Measurements from ENCODE around the gene PRKG1. TPM values are rescaled to one million over a fixed set of nuclear protein-coding genes. Genes with fewer than 3 reads are reported as not detected.

PRKG1 gene
- total RNA-seq, 5 donors from 2014 or later (not counting 1 experiment from before 2014, with no cell fraction given): 0.03 to 0.26 (median 0.19) TPM; not detected in 1

GRCh38 chr10:52318822-52319464 is 1244.7 kb downstream of the PRKG1 start:
- Histone ChIP-seq H3K27me3 (replicated peaks in 1 of 2; ENCODE audit: control insufficient read depth in 2 of 2, extremely low read depth in 1 of 2, insufficient read depth in 2 of 2, low read length in 1 of 2) (peaks cover 8 to 10% of the 10 kb centered on the region in 2 experiments), H3K4me3 (ENCODE audit: control insufficient read depth in 1 of 2, extremely low read depth in 1 of 2, low read length in 1 of 2) (no peak overlapping the region), H3K27ac (ENCODE audit: low read length) (no peak overlapping the region), H3K4me1 (ENCODE audit: control insufficient read depth in 1 of 2, extremely low read depth in 1 of 2, insufficient read depth in 2 of 2, low read length in 2 of 2) (peaks cover 0 to 9% of the 10 kb centered on the region in 2 experiments), H3K36me3 (ENCODE audit: control insufficient read depth in 2 of 2, extremely low read depth in 1 of 2, insufficient read depth in 1 of 2, low read length in 1 of 2) (no peaks in the 10 kb centered on the region), H3K9me3 (no peaks in the 10 kb centered on the region)
- no peak for DNase-seq
- ChIA-PET POLR2A (no interaction called here), CTCF (interaction anchor here in 1 of 2 donors (0.6 kb wide), 1 partner anchor 146 kb away, joined by 3 read pairs; no protein-coding TSS in a partner anchor)
- H3K36me3 Mint-ChIP-seq: no peaks in the 10 kb centered on the region
- no peak overlapping the region for H3K27ac Mint-ChIP-seq
- peaks cover 0 to 2% (median 0%) of the 10 kb centered on the region in 3 donors for H3K9me3 Mint-ChIP-seq
- peaks cover 7 to 11% (median 7%) of the 10 kb centered on the region in 3 donors for H3K4me1 Mint-ChIP-seq
- no peak overlapping the region for H3K4me3 Mint-ChIP-seq
- no CpG with 5 or more reads among the region's 7 CpGs for WGBS (ENCODE audit: insufficient coverage)
- ATAC-seq (replicated peaks in 1 of 4): no peak
- H3K27me3 Mint-ChIP-seq: peaks cover 19 to 25% of the 10 kb centered on the region in 2 donors

GRCh38 chr10:52319926-52320325 is 1245.6 kb downstream of the PRKG1 start:
- Mint-ChIP-seq H3K4me1 (peaks cover 0 to 2% (median under 1%) of the 10 kb centered on the region in 3 donors), H3K36me3 (no peaks in the 10 kb centered on the region), H3K27me3 (peaks cover 10 to 17% of the 10 kb centered on the region in 2 donors), H3K9me3 (peaks cover 0 to 2% (median 0%) of the 10 kb centered on the region in 3 donors), H3K27ac (no peak overlapping the region), H3K4me3 (no peak overlapping the region)
- Histone ChIP-seq H3K27me3 (replicated peaks in 1 of 2; ENCODE audit: control insufficient read depth in 2 of 2, extremely low read depth in 1 of 2, insufficient read depth in 2 of 2, low read length in 1 of 2) (peaks cover 0 to 8% of the 10 kb centered on the region in 2 experiments), H3K9me3 (no peaks in the 10 kb centered on the region), H3K4me3 (ENCODE audit: control insufficient read depth in 1 of 2, extremely low read depth in 1 of 2, low read length in 1 of 2) (no peak overlapping the region), H3K36me3 (ENCODE audit: control insufficient read depth in 2 of 2, extremely low read depth in 1 of 2, insufficient read depth in 1 of 2, low read length in 1 of 2) (no peaks in the 10 kb centered on the region), H3K4me1 (ENCODE audit: control insufficient read depth in 1 of 2, extremely low read depth in 1 of 2, insufficient read depth in 2 of 2, low read length in 2 of 2) (no peaks in the 10 kb centered on the region), H3K27ac (ENCODE audit: low read length) (no peak overlapping the region)
- ChIA-PET POLR2A (no interaction called here), CTCF (no interaction called here)
- no CpG with 5 or more reads among the region's 2 CpGs for WGBS (ENCODE audit: insufficient coverage)
- DNase-seq (no peak), ATAC-seq (replicated peaks in 1 of 4) (no peak)

- Histone ChIP-seq H3K27me3 (replicated peaks in 1 of 2; ENCODE audit: control insufficient read depth in 2 of 2, extremely low read depth in 1 of 2, insufficient read depth in 2 of 2, low read length in 1 of 2) (peaks cover 0 to 2% of the 10 kb centered on the region in 2 experiments), H3K4me1 (ENCODE audit: control insufficient read depth in 1 of 2, extremely low read depth in 1 of 2, insufficient read depth in 2 of 2, low read length in 2 of 2) (no peaks in the 10 kb centered on the region), H3K27ac (ENCODE audit: low read length) (no peak overlapping the region), H3K4me3 (ENCODE audit: control insufficient read depth in 1 of 2, extremely low read depth in 1 of 2, low read length in 1 of 2) (no peak overlapping the region), H3K36me3 (ENCODE audit: control insufficient read depth in 2 of 2, extremely low read depth in 1 of 2, insufficient read depth in 1 of 2, low read length in 1 of 2) (no peaks in the 10 kb centered on the region), H3K9me3 (no peaks in the 10 kb centered on the region)
- DNase-seq (no peak), ATAC-seq (replicated peaks in 1 of 4) (no peak)
- ChIA-PET POLR2A (no interaction called here), CTCF (no interaction called here)
- no CpG with 5 or more reads among the region's 1 CpG for WGBS (ENCODE audit: insufficient coverage)
- Mint-ChIP-seq H3K9me3 (peaks cover 0 to 2% (median 0%) of the 10 kb centered on the region in 3 donors), H3K4me3 (no peak overlapping the region), H3K27me3 (peaks cover 0 to 2% of the 10 kb centered on the region in 2 donors), H3K36me3 (no peaks in the 10 kb centered on the region), H3K4me1 (no peaks in the 10 kb centered on the region), H3K27ac (no peak overlapping the region)
Observed at GRCh38 chr10:52322323-52322722, 1248.0 kb downstream of the PRKG1 start.

- H3K36me3 Mint-ChIP-seq: no peaks in the 10 kb centered on the region
- Histone ChIP-seq H3K27me3 (replicated peaks in 1 of 2; ENCODE audit: control insufficient read depth in 2 of 2, extremely low read depth in 1 of 2, insufficient read depth in 2 of 2, low read length in 1 of 2) (peaks cover 0 to 2% of the 10 kb centered on the region in 2 experiments), H3K4me1 (ENCODE audit: control insufficient read depth in 1 of 2, extremely low read depth in 1 of 2, insufficient read depth in 2 of 2, low read length in 2 of 2) (no peaks in the 10 kb centered on the region), H3K9me3 (no peaks in the 10 kb centered on the region), H3K4me3 (ENCODE audit: control insufficient read depth in 1 of 2, extremely low read depth in 1 of 2, low read length in 1 of 2) (no peak overlapping the region), H3K27ac (ENCODE audit: low read length) (no peak overlapping the region), H3K36me3 (ENCODE audit: control insufficient read depth in 2 of 2, extremely low read depth in 1 of 2, insufficient read depth in 1 of 2, low read length in 1 of 2) (no peaks in the 10 kb centered on the region)
- ChIA-PET POLR2A (no interaction called here), CTCF (no interaction called here)
- no CpG with 5 or more reads among the region's 1 CpG for WGBS (ENCODE audit: insufficient coverage)
- H3K4me3 Mint-ChIP-seq: no peak overlapping the region
- no peaks in the 10 kb centered on the region for H3K27me3 Mint-ChIP-seq
- no peaks in the 10 kb centered on the region for H3K4me1 Mint-ChIP-seq
- peaks cover 0 to 2% (median 0%) of the 10 kb centered on the region in 3 donors for H3K9me3 Mint-ChIP-seq
- H3K27ac Mint-ChIP-seq: no peak overlapping the region
- DNase-seq: no peak
- no peak for ATAC-seq (replicated peaks in 1 of 4)
Observed at GRCh38 chr10:52322936-52323335, 1248.6 kb downstream of the PRKG1 start.

- no peak overlapping the region for H3K27ac ChIP-seq (ENCODE audit: low read length)
- H3K4me3 Mint-ChIP-seq: no peak overlapping the region
- 36% methylated on average over 1 of the region's 2 CpGs for whole genome bisulfite sequencing (ENCODE audit: insufficient coverage)
Observed at GRCh38 chr10:52326382-52326781, 1252.1 kb downstream of the PRKG1 start.

GRCh38 chr10:52331638-52332364 is 1257.5 kb downstream of the PRKG1 start:
- Histone ChIP-seq H3K4me1 (ENCODE audit: control insufficient read depth in 1 of 2, extremely low read depth in 1 of 2, insufficient read depth in 2 of 2, low read length in 2 of 2) (no peaks in the 10 kb centered on the region), H3K4me3 (ENCODE audit: control insufficient read depth in 1 of 2, extremely low read depth in 1 of 2, low read length in 1 of 2) (no peak overlapping the region), H3K27ac (ENCODE audit: low read length) (no peak overlapping the region), H3K9me3 (no peaks in the 10 kb centered on the region), H3K36me3 (ENCODE audit: control insufficient read depth in 2 of 2, extremely low read depth in 1 of 2, insufficient read depth in 1 of 2, low read length in 1 of 2) (no peaks in the 10 kb centered on the region), H3K27me3 (replicated peaks in 1 of 2; ENCODE audit: control insufficient read depth in 2 of 2, extremely low read depth in 1 of 2, insufficient read depth in 2 of 2, low read length in 1 of 2) (no peaks in the 10 kb centered on the region)
- ChIA-PET CTCF (no interaction called here), POLR2A (no interaction called here)
- H3K4me1 Mint-ChIP-seq: no peaks in the 10 kb centered on the region
- ATAC-seq (replicated peaks in 1 of 4) (no peak), DNase-seq (no peak)
- H3K27ac Mint-ChIP-seq: no peak overlapping the region
- no peaks in the 10 kb centered on the region for H3K36me3 Mint-ChIP-seq
- WGBS (ENCODE audit: insufficient coverage): 100% methylated on average over 1 of the region's 3 CpGs
- H3K4me3 Mint-ChIP-seq: no peak overlapping the region
- H3K27me3 Mint-ChIP-seq: no peaks in the 10 kb centered on the region
- H3K9me3 Mint-ChIP-seq: peaks cover 0 to 2% (median 0%) of the 10 kb centered on the region in 3 donors

More at GRCh38 chr10:52326382-52326781, 1252.1 kb downstream of the PRKG1 start:
- Mint-ChIP-seq H3K4me1 (no peaks in the 10 kb centered on the region), H3K9me3 (peaks cover 0 to 2% (median 0%) of the 10 kb centered on the region in 3 donors), H3K36me3 (no peaks in the 10 kb centered on the region), H3K27me3 (no peaks in the 10 kb centered on the region), H3K27ac (no peak overlapping the region)
- Histone ChIP-seq H3K4me3 (ENCODE audit: control insufficient read depth in 1 of 2, extremely low read depth in 1 of 2, low read length in 1 of 2) (no peak overlapping the region), H3K36me3 (ENCODE audit: control insufficient read depth in 2 of 2, extremely low read depth in 1 of 2, insufficient read depth in 1 of 2, low read length in 1 of 2) (no peaks in the 10 kb centered on the region), H3K4me1 (ENCODE audit: control insufficient read depth in 1 of 2, extremely low read depth in 1 of 2, insufficient read depth in 2 of 2, low read length in 2 of 2) (no peaks in the 10 kb centered on the region), H3K27me3 (replicated peaks in 1 of 2; ENCODE audit: control insufficient read depth in 2 of 2, extremely low read depth in 1 of 2, insufficient read depth in 2 of 2, low read length in 1 of 2) (no peaks in the 10 kb centered on the region), H3K9me3 (no peaks in the 10 kb centered on the region)
- ATAC-seq (replicated peaks in 1 of 4) (no peak), DNase-seq (no peak)
- POLR2A ChIA-PET: no interaction called here
- CTCF ChIA-PET: no interaction called here
